Lower leg skin (tissue), 4 donors: Measurements from ENCODE around the gene PDE7B. TPM values are rescaled to one million over a fixed set of nuclear protein-coding genes. Genes with fewer than 3 reads are reported as not detected.

Experiments used
- DNase-seq, 2 donors: peaks; one replicate each; pipeline ENCODE4 v3.0.0-alpha.2; 2019; ENCODE audit warnings: low spot score in 2 of 2
- H3K4me3 ChIP-seq: fragments of 200-600 bp; sonication (generic); 2 replicates; pipeline ENCODE4 v1.5.1; 2017; ENCODE audit warnings: mild to moderate bottlenecking, low read depth; ENCODE audit not compliant: poor library complexity, severe bottlenecking
- CTCF ChIP-seq, 3 donors: fragments of 450-650 bp; IDR thresholded peaks; one replicate each; pipeline ENCODE4 v1.5.1; 2016; ENCODE audit warnings: antibody characterized with exemption in 3 of 3, mild to moderate bottlenecking in 3 of 3, moderate library complexity in 2 of 3
- POLR2A ChIP-seq, 2 donors: fragments of 450-650 bp; IDR thresholded peaks; one replicate each; pipeline ENCODE4 v1.6.1; 2016 to 2017; ENCODE audit warnings: antibody characterized with exemption in 2 of 2, mild to moderate bottlenecking in 1 of 2, moderate library complexity in 1 of 2
- WGBS, 2 donors: methylation state at CpG; one replicate each; pipeline ENCODE4 v1.1.5; 2018; 5-methylcytosine and 5-hydroxymethylcytosine counted together
- intact Hi-C: fragments of 100-400 bp; cut with DNase I; formaldehyde crosslinking; loops from one replicate; pipeline ENCODE4 v1.15.0; 2023; ENCODE audit warnings: low total_unique reads
- total RNA-seq, 4 donors: library from RNA; depleted of rRNA; stranded (reverse); fragments of >200 nt; gene quantifications; one replicate each; pipeline ENCODE4 v1.1.0, GENCODE V29; 2016

The PDE7B gene
- total RNA-seq, 4 donors from 2014 or later, result 0.30 to 1.5 (median 0.89) TPM

DNA sequence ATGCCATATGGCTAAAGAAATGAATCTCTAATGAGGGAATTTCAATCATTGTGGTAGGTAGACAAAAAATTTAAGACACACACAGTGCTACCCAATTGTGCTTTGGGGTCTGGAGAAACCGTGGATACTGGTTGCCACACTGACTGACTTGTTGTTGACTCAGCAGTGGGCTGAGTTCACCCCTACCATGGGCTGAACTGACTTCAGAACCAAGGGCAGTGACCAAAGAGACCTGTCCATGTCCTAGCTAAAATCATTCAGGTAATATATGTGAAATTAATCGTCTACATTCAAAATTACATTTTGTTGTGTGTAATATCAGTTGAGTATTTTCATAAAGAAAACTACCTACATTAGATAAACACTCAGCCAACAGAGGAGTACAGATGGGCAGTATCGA lies 131.6 kb downstream of the PDE7B start:
- 89 to 93% methylated on average over 3 of the region's 3 CpGs for WGBS, 2 donors
- no peak overlapping the region for H3K4me3 ChIP-seq
- DNase-seq, result no peak
- intact Hi-C loops, result no loop called here
- TF ChIP-seq POLR2A (IDR thresholded peaks at IDR 0.05) (no peak), CTCF (IDR thresholded peaks at IDR 0.05) (no peak)

- TF ChIP-seq POLR2A (IDR thresholded peaks at IDR 0.05) (no peak), CTCF (IDR thresholded peaks at IDR 0.05) (no peak)
Observed at GRCh38 chr6:135983718-135984343, 132.3 kb downstream of the PDE7B start.

GRCh38 chr6:135985471-135985870 lies 134.0 kb downstream of the PDE7B start:
- DNase-seq, result no peak
- no peak overlapping the region for H3K4me3 ChIP-seq
- 87 to 91% methylated on average over 3 of the region's 3 CpGs for WGBS, 2 donors
- TF ChIP-seq POLR2A (IDR thresholded peaks at IDR 0.05) (no peak), CTCF (IDR thresholded peaks at IDR 0.05) (no peak)
- intact Hi-C loops, result no loop called here

More at GRCh38 chr6:135983718-135984343, 132.3 kb downstream of the PDE7B start:
- no peak for DNase-seq
- 94 to 98% methylated on average over 4 of the region's 4 CpGs for WGBS, 2 donors
- no peak overlapping the region for H3K4me3 ChIP-seq
- intact Hi-C loops, result no loop called here

DNA sequence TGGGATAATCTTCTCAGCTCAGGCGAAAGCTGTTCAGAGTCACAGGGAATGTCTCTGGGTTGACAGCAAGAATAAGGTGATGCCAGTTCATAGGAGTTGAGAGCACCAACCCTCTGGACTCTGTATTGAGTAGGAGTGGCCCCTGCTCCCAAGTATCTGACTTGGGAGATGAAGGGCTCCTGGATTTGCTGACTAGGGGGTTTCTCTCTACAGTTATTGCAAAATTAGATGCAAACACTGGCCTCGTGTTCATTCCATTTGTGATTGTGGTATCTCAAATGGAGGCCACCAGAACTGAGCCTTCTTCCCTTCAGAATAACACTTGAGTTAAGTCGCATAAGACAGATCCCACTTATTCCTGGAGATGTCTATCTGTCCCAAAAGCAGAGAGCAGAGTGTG lies 135.7 kb downstream of the PDE7B start:
- no peak for DNase-seq
- intact Hi-C loops, result no loop called here
- no peak overlapping the region for H3K4me3 ChIP-seq
- WGBS, 2 donors, result 92 to 94% methylated on average over 3 of the region's 3 CpGs
- no peak for TF ChIP-seq POLR2A (IDR thresholded peaks at IDR 0.05)
- no peak for TF ChIP-seq CTCF (IDR thresholded peaks at IDR 0.05)

DNA sequence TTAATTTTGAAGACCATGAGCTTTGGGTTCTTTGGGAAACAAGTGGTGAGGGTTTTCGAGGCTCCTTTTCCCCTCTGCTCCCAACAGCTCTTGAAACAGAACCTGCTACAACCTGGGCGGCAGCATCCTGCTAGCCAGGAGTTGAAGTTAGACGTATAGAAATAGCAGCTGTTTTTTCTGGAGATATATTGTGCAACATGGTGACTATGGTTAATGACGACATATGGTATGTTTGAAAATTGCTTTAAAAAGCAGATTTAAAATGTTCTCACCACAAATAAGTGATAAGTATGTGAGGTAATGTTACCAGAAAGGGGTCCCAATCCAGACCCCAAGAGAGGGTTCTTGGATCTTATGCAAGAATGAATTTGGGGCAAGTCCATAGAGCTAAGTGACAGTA lies 138.9 kb downstream of the PDE7B start:
- intact Hi-C loops, result no loop called here
- no peak for DNase-seq
- no peak for TF ChIP-seq POLR2A (IDR thresholded peaks at IDR 0.05)
- no peak for TF ChIP-seq CTCF (IDR thresholded peaks at IDR 0.05)
- WGBS, 2 donors, result 83 to 90% methylated on average over 4 of the region's 4 CpGs
- no peak overlapping the region for H3K4me3 ChIP-seq
